IPS DF 19.7 (cell line): ENCODE results near the gene VGLL4.
"Not testable (repeated sequence)": the region's sequence is repeated elsewhere in the genome, so short reads cannot be mapped to it uniquely, and the experiment has no call there.

Experiments used
- DNase-seq: peaks from one replicate; pipeline ENCODE4 v3.0.0-alpha.2; 2013; ENCODE audit warnings: low read depth, low spot score

The VGLL4 gene

GRCh38 chr3:11534011-11534792 is 109.5 kb downstream of the VGLL4 start:
- no peak for DNase-seq

- DNase-seq: no peak
Measured at GRCh38 chr3:11532931-11533391, 110.8 kb downstream of the VGLL4 start.

- no peak for DNase-seq
Measured at GRCh38 chr3:11530153-11530721, 113.5 kb downstream of the VGLL4 start.

GRCh38 chr3:11529281-11529680 is 114.4 kb downstream of the VGLL4 start:
- no peak for DNase-seq

- not testable (repeated sequence) for DNase-seq
Measured at GRCh38 chr3:11526121-11526520, 117.6 kb downstream of the VGLL4 start.

- DNase-seq: no peak
Measured at GRCh38 chr3:11523572-11524101, 120.1 kb downstream of the VGLL4 start.

- no peak for DNase-seq
Measured at GRCh38 chr3:11522953-11523571, 120.7 kb downstream of the VGLL4 start.

GRCh38 chr3:11522398-11522715 is 121.4 kb downstream of the VGLL4 start:
- no peak for DNase-seq

- no peak for DNase-seq
Measured at GRCh38 chr3:11521167-11521566, 122.5 kb downstream of the VGLL4 start.

GRCh38 chr3:11517601-11518000 is 126.1 kb downstream of the VGLL4 start:
- no peak for DNase-seq

GRCh38 chr3:11514191-11514821 is 129.4 kb downstream of the VGLL4 start:
- DNase-seq: no peak

GRCh38 chr3:11513817-11514135 is 129.9 kb downstream of the VGLL4 start:
- no peak for DNase-seq

- not testable (repeated sequence) for DNase-seq
Measured at GRCh38 chr3:11513125-11513816, 130.4 kb downstream of the VGLL4 start.

GRCh38 chr3:11511606-11512005 is 132.1 kb downstream of the VGLL4 start:
- DNase-seq: not testable (repeated sequence)

GRCh38 chr3:11510356-11510755 is 133.4 kb downstream of the VGLL4 start:
- no peak for DNase-seq

- no peak for DNase-seq
Measured at GRCh38 chr3:11510001-11510340, 133.7 kb downstream of the VGLL4 start.

- DNase-seq: no peak
Measured at GRCh38 chr3:11509173-11510000, 134.3 kb downstream of the VGLL4 start.

GRCh38 chr3:11508346-11509172 is 135.2 kb downstream of the VGLL4 start:
- no peak for DNase-seq

GRCh38 chr3:11507719-11508118 is 136.0 kb downstream of the VGLL4 start:
- DNase-seq: no peak
